GM06990 (cell line): Measurements from ENCODE around the gene CDH22.

Experiments used
- DNase-seq: peaks from one replicate; pipeline ENCODE4 v3.0.0-alpha.2; 2011; ENCODE audit not compliant: insufficient read length; ENCODE audit errors: extremely low read depth
- H3K27me3 ChIP-seq: replicated peaks from 2 replicates; pipeline ENCODE4 v1.6.0; 2011; ENCODE audit warnings: low read length; ENCODE audit not compliant: control insufficient read depth, insufficient read depth
- H3K36me3 ChIP-seq: 2 replicates; pipeline ENCODE4 v1.5.1; 2011; ENCODE audit warnings: low read length; ENCODE audit not compliant: control insufficient read depth, insufficient read depth
- H3K4me3 ChIP-seq: replicated peaks from 2 replicates; pipeline ENCODE4 v1.5.1; 2011; ENCODE audit warnings: low read depth, mild to moderate bottlenecking, control low read depth, low read length
- TF ChIP-seq, protein P1 (sequence below): IDR thresholded peaks from 2 replicates; pipeline ENCODE4 v1.5.1; 2011; ENCODE audit warnings: low read length, control low read depth, mild to moderate bottlenecking, inconsistent platforms; ENCODE audit not compliant: insufficient read depth, poor library complexity, severe bottlenecking

The CDH22 gene

DNA sequence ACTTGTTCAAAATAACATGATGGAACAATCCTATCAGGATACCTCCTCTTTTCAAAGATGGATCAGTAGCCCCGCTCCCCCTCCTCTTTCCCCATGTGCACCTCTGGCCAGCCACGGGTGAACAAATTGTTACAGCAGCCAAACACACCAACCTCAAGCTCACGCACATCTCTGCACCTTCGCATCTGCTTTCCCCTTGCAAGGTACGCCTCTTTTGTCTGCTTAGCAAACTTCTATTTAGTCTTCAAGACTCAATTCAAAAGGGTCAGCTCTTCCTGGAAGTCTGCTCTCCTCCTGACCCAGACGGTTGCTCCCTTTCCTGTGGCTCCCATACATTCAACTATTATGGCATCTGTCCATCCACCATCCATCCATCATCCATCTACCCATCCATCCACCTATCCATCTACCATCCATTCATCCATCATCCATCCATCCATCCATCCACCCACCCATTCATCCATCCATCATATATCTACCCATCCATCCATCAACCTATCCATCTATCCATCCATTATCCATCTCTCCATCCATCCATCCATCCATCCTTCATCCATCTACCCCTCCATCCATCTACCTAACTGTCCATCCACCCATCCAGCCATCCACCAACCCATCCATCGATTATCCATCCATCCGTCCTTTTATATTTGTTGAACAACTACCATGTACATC is 36.3 kb upstream of the CDH22 start:
- Histone ChIP-seq H3K27me3 (peaks cover 3% of the 10 kb centered on the region), H3K4me3 (no peak overlapping the region), H3K36me3 (peaks cover 12% of the 10 kb centered on the region)
- TF ChIP-seq, protein P1, sequence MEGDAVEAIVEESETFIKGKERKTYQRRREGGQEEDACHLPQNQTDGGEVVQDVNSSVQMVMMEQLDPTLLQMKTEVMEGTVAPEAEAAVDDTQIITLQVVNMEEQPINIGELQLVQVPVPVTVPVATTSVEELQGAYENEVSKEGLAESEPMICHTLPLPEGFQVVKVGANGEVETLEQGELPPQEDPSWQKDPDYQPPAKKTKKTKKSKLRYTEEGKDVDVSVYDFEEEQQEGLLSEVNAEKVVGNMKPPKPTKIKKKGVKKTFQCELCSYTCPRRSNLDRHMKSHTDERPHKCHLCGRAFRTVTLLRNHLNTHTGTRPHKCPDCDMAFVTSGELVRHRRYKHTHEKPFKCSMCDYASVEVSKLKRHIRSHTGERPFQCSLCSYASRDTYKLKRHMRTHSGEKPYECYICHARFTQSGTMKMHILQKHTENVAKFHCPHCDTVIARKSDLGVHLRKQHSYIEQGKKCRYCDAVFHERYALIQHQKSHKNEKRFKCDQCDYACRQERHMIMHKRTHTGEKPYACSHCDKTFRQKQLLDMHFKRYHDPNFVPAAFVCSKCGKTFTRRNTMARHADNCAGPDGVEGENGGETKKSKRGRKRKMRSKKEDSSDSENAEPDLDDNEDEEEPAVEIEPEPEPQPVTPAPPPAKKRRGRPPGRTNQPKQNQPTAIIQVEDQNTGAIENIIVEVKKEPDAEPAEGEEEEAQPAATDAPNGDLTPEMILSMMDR: no peak
- no peak for DNase-seq

DNA sequence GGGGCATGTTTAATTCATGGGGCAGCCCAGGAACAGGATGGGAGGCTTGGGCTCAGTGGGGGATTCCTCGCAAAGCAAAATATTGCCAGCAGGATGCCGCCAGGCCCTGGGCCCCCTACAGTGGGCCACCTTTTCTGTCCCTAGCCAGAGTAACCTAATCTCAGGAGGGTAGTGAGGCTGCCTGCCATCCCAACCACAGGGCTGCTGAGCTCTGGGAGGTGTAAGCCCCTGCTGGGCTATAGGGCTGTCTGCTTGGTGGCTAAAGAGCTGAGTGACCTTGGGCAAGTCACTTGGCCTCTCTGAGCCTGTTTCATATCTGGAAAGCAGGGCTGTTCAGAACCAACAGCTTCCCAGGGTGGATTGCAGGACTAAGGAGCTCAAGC is 35.7 kb upstream of the CDH22 start:
- peaks cover 7% of the 10 kb centered on the region for H3K27me3 ChIP-seq
- DNase-seq: no peak
- TF ChIP-seq, protein P1: no peak

DNA sequence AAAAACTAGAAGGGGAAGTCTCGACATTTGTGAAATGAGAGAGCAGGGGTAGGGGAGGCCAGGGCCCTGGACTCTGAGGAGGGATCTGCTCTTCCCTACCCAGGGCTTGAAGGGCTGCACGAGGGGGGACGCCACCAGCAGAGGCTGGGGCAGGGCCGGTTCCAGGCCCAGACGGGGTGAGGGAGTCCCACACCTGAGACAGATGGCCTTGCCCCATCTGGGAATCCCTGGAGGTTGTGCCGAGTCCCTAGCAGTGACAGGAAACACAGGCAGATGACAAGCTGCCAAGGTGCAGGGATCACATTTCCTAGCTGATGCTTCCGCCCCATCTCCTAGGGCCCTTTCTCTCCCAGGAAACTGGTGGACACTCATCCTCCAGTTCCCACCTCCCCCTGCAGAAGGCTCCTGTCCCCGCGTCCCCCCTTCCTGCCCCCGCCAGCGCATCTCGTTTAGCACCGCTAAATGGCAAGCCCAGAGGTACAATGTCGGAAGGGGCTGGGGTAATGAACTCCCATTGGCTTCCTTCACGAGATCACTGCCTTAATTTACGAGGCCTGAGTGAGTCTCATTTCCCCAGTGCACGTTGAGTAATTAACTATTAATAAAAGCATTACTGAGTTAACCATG is 35.2 kb upstream of the CDH22 start:
- H3K36me3 ChIP-seq: peaks cover 11% of the 10 kb centered on the region
- no peak for DNase-seq
- H3K27me3 ChIP-seq: peaks cover 7% of the 10 kb centered on the region
- TF ChIP-seq, protein P1: no peak
- H3K4me3 ChIP-seq: no peak overlapping the region

More for the DNA sequence above, 35.7 kb upstream of the CDH22 start:
- Histone ChIP-seq H3K36me3 (peaks cover 12% of the 10 kb centered on the region), H3K4me3 (no peak overlapping the region)

DNA sequence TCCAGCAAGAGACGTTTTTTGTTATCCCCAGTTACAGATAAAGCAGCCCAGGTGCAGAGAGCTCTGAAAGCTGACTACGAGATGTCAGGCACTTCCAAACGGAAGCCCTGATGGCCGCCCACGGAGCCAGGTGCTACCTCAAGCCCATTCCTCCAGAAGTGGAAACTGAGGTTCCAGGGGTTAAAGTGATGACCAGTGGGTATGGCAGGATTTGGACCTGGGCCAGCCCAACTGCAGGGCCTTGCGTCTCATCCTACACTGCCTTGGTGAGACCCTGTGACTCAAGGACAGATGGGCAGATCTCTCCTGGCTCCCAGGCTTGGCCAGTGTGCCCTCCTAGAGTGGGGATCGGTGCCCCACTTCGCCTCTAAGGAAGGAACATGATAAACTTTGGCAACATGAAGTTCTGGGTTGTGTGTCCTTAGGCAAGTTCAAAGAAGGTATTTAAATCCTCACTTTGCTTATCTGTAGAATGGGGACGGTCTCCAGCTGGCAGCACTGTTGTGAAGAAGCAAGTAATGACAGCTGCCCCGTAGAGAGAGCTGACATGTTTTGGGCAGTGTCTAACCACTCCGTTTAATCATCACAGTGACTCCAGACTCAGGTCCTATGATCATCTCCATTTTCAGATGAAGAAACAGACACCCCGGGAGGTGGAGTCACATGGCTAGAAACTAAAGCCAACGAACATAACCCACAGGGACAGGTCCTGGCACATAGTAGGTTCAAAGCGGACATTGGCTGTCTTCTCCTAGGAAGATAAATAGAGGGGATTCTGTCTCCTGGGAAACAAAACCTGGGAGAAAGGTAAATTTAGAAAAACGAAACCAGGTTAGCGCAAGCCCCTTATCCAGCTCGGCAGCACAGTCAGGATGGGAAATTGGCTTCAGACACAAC is 34.4 kb upstream of the CDH22 start:
- peaks cover 7% of the 10 kb centered on the region for H3K27me3 ChIP-seq
- TF ChIP-seq, protein P1: no peak
- DNase-seq: no peak
- peaks cover 6% of the 10 kb centered on the region for H3K36me3 ChIP-seq
- H3K4me3 ChIP-seq: no peak overlapping the region

DNA sequence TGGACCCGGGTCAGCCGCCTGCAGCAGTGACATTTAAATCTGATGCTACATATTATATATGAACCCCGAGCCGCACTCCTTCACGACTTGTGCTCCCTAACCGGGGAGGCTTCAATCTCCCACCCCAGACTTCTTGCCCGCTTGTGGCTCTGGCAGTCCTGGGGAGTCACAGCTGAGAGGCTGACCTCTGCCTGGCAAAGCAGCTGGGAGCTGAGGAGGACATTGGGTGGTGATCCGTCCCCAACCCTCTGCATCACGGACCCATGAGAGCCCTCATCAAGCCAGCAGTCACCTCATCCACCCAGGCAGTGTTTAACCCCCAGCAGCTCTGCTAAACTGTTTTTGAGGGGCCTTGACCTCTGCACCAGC is 33.7 kb upstream of the CDH22 start:
- TF ChIP-seq, protein P1: no peak
- no peak overlapping the region for H3K4me3 ChIP-seq
- no peak for DNase-seq
- peaks cover 7% of the 10 kb centered on the region for H3K27me3 ChIP-seq
- H3K36me3 ChIP-seq: peaks cover 1% of the 10 kb centered on the region; the same call in 1 of the 2 replicates
